Activated T-cell treated with anti-CD3 and anti-CD28 coated beads, Interleukin-2, amount 50 U/mL, for 4 hours (primary cell): ENCODE results near the gene DNAJC15. TPM values are rescaled to one million over a fixed set of nuclear protein-coding genes. Genes with fewer than 3 reads are reported as not detected.

Source experiments
- ATAC-seq, 2 donors: fragments of 200-7000 bp; cut with Tn5 transposase; one replicate each; pipeline ENCODE4 v1.10.0; 2021
- DNase-seq: peaks from one replicate; pipeline ENCODE4 v3.0.0-alpha.2; 2020
- H3K27me3 Mint-ChIP-seq: one replicate; pipeline ENCODE4 v1.8.0; 2021; ENCODE audit warnings: low read depth, mixed read lengths
- H3K36me3 Mint-ChIP-seq: one replicate; pipeline ENCODE4 v1.8.0; 2022; ENCODE audit warnings: mixed read lengths; ENCODE audit not compliant: insufficient read depth
- H3K4me1 Mint-ChIP-seq: one replicate; pipeline ENCODE4 v1.8.0; 2021; ENCODE audit warnings: low read depth, mixed read lengths
- H3K4me3 Mint-ChIP-seq: one replicate; pipeline ENCODE4 v1.8.0; 2021; ENCODE audit warnings: mild to moderate bottlenecking, moderate library complexity, mixed read lengths
- H3K9me3 Mint-ChIP-seq: one replicate; pipeline ENCODE4 v1.8.0; 2021; ENCODE audit warnings: mixed read lengths
- total RNA-seq, 3 donors: library from RNA; stranded (reverse); gene quantifications; one replicate each; pipeline ENCODE4 v1.2.1, GENCODE V29; 2021

DNAJC15 gene
- total RNA-seq, 3 donors from 2014 or later, result 5.7 to 16.0 (median 14.2) TPM

DNA sequence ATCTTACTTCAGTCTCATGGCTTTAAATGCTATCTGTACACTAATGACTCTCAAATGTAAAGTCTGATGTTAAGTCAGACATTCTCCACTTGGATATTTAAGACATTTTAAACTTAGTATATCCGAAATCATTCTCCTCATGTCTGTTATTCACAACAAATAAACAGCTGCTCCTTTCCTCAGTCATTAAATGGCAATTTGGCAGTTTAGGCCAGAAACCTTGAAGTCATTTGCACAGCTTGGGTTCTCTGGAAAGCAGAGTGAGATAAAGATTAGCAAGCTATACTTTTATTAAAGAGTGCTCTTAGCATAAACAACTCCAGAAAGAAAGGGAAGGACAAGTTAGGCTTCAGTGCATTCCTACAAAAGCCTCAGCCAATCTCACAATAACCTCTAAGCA lies 53.7 kb downstream of the DNAJC15 start:
- H3K4me1 Mint-ChIP-seq, result peaks cover 34% of the 10 kb centered on the region
- no peaks in the 10 kb centered on the region for H3K27me3 Mint-ChIP-seq
- H3K9me3 Mint-ChIP-seq, result no peaks in the 10 kb centered on the region
- no peak overlapping the region for H3K4me3 Mint-ChIP-seq
- ATAC-seq, result no peak
- peaks cover 31% of the 10 kb centered on the region for H3K36me3 Mint-ChIP-seq
- DNase-seq, result no peak

DNA sequence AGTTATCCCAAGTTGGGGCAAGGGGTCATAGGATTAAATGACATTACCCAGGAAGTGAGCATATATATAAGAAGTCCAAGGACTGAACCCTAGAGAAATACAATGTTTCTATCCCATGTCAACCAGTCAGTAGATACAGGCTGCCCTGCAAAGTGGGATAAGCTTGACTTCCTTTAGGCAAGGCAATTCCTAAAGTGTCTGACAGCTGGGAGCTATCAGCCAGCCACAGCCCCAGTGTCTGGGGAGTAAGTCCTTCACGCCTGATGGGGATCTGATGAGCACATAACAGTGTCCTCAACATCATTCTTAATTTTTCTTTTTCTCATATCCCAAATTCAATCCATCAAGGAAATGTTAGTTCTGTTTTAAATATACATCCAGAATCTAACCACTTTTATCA lies 54.1 kb downstream of the DNAJC15 start:
- H3K4me1 Mint-ChIP-seq, result peaks cover 34% of the 10 kb centered on the region
- H3K27me3 Mint-ChIP-seq, result no peaks in the 10 kb centered on the region
- H3K9me3 Mint-ChIP-seq, result no peaks in the 10 kb centered on the region
- no peak overlapping the region for H3K4me3 Mint-ChIP-seq
- no peak for ATAC-seq
- DNase-seq, result no peak
- peaks cover 27% of the 10 kb centered on the region for H3K36me3 Mint-ChIP-seq

DNA sequence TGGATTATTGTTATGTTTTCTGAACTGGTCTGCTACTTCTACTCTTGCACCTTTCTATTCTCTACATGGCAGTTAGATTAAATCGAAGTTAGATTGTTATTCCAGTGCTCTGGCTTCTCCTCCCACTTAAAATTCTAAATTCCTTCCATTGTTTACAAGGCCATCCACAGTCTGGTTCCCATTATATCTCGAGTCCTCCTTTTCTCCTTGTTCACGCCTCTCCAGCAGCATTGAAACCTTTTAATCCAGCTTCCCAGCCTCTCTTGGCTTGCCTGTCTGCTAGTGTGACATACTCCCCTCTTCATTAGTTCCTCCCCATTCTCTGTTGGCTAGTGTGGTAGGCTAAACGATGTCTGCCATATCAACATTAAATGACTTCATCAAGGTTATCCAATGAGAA lies 54.5 kb downstream of the DNAJC15 start:
- H3K9me3 Mint-ChIP-seq, result no peaks in the 10 kb centered on the region
- H3K36me3 Mint-ChIP-seq, result peaks cover 25% of the 10 kb centered on the region
- peaks cover 34% of the 10 kb centered on the region for H3K4me1 Mint-ChIP-seq
- H3K4me3 Mint-ChIP-seq, result no peak overlapping the region
- DNase-seq (no peak), ATAC-seq (no peak)
- no peaks in the 10 kb centered on the region for H3K27me3 Mint-ChIP-seq

DNA sequence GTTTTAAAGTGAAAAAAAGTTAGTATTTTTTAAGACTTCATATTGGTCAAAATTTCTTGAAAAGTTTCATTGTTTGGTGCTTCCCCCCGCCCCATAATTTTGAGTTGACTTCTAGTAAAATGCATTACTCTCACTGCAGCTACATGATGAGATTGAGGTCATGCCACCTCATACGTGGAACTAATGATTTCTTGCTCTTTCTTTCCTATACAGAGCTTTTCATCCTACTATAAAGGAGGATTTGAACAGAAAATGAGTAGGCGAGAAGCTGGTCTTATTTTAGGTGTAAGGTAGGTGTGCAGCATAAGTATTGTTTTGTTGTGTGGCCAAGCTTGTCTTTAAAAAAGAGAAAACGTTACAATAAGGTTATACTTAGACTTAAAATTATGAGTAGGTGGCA lies 55.0 kb downstream of the DNAJC15 start:
- Mint-ChIP-seq H3K27me3 (no peaks in the 10 kb centered on the region), H3K36me3 (peaks cover 24% of the 10 kb centered on the region), H3K4me1 (peaks cover 34% of the 10 kb centered on the region), H3K4me3 (no peak overlapping the region), H3K9me3 (no peaks in the 10 kb centered on the region)
- no peak for DNase-seq
- ATAC-seq, result no peak

DNA sequence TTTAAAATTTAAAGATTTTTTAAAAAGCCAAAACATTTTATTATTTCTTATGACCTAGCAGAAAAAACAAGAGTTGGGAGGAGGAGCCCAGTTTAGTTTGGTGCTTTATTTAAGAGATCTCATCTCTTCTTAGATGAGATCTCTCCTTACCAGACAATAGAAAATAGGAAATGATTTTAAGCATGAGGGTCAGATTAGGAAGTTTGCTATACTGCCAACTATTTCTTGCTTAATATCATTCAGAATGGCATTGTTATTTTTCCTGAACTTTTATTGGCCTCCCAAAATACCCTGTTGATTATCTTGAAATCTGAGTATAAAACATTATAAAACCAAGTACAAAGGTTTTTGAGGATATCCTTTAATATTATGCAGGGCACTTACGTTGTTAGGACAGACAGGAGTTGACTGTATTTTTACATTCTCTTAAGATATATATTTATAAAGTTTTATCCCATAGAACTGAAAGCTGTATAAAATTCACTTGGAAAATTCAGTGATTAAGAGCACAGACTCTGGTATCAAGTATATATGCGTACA lies 56.1 kb downstream of the DNAJC15 start:
- H3K27me3 Mint-ChIP-seq, result no peaks in the 10 kb centered on the region
- DNase-seq (no peak), ATAC-seq (no peak)
- H3K4me1 Mint-ChIP-seq, result peaks cover 34% of the 10 kb centered on the region
- H3K4me3 Mint-ChIP-seq, result no peak overlapping the region
- H3K36me3 Mint-ChIP-seq, result peaks cover 24% of the 10 kb centered on the region
- no peaks in the 10 kb centered on the region for H3K9me3 Mint-ChIP-seq

DNA sequence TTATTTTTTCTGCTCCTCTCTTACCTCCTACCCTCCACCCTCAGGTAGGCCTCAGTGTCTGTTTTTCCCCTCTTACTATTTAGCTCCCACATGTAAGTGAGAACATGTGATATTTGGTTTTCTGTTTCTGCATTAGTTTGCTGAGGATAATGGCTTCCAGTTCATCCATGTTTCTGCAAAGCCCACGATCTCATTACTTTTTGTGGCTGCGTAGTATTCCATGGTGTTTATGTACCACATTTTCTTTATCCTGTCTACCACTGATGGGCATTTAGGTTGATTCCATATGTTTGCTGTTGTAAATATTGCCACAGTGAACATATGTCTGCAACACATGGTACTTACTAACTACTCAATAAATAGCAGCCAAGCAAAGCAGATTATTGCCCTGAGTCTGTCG lies 56.8 kb downstream of the DNAJC15 start:
- peaks cover 29% of the 10 kb centered on the region for H3K4me1 Mint-ChIP-seq
- DNase-seq, result no peak
- no peak overlapping the region for H3K4me3 Mint-ChIP-seq
- no peaks in the 10 kb centered on the region for H3K9me3 Mint-ChIP-seq
- no peaks in the 10 kb centered on the region for H3K27me3 Mint-ChIP-seq
- no peak for ATAC-seq
- peaks cover 24% of the 10 kb centered on the region for H3K36me3 Mint-ChIP-seq

DNA sequence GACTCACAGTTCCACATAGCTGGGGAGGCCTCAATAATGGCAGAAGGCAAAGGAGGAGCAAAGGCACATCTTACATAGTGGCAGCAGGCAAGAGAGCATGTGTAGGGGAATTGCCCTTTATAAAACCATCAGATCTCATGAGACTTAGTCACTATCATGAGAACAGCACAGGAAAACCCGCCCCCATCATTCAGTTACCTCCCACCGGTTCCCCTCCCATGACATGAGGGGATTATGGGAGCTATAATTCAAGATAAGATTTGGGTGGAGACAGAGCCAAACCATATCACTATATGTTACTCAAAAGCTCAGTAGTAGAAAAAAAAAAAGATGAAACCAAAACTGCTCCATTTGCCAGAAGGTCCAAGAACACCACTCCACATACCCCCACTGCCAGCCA lies 58.5 kb downstream of the DNAJC15 start:
- H3K9me3 Mint-ChIP-seq, result no peaks in the 10 kb centered on the region
- H3K4me1 Mint-ChIP-seq, result peaks cover 13% of the 10 kb centered on the region
- no peaks in the 10 kb centered on the region for H3K27me3 Mint-ChIP-seq
- no peak for DNase-seq
- H3K4me3 Mint-ChIP-seq, result no peak overlapping the region
- no peak for ATAC-seq
- H3K36me3 Mint-ChIP-seq, result peaks cover 24% of the 10 kb centered on the region

DNA sequence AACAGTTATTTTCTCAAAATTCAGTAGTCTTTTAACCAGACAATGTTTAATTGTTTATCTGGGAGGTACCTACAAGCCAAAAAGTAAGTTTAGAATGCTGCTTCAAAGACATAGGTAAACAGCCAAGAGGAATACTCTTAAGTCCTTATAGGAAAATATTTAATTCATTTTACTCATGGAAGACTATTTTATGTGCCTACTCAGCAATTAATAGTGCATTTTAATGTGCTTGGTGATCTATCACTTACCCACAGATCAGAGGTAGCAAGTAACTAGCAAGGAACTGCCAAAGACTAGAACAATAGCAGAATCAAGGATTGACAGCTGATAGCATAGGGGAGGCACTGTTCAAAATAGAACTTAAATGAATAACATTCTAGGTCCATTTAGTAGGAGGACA lies 60.4 kb downstream of the DNAJC15 start:
- no peak for ATAC-seq
- Mint-ChIP-seq H3K27me3 (no peaks in the 10 kb centered on the region), H3K4me3 (no peak overlapping the region), H3K4me1 (peaks cover 8% of the 10 kb centered on the region), H3K9me3 (no peaks in the 10 kb centered on the region), H3K36me3 (peaks cover 16% of the 10 kb centered on the region)
- no peak for DNase-seq

DNA sequence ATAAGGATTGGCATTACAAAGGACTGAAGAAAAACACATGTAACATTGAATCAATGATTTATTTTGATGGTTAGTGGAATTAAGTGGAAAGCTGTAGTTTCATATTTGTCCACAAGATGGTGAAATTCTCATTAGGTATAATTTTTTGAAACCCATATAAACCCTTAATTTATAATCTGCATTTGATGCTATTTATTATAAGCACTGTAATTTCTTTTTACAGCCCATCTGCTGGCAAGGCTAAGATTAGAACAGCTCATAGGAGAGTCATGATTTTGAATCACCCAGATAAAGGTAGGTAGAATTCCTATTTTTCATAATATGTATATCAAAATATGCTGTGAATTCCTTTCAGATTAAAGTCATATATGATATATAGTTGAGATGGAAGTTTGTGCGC lies 62.2 kb downstream of the DNAJC15 start:
- peaks cover 16% of the 10 kb centered on the region for H3K36me3 Mint-ChIP-seq
- H3K4me1 Mint-ChIP-seq, result peaks cover 8% of the 10 kb centered on the region
- H3K9me3 Mint-ChIP-seq, result peaks cover 4% of the 10 kb centered on the region
- DNase-seq, result no peak
- no peak overlapping the region for H3K4me3 Mint-ChIP-seq
- no peak for ATAC-seq
- H3K27me3 Mint-ChIP-seq, result no peaks in the 10 kb centered on the region

DNA sequence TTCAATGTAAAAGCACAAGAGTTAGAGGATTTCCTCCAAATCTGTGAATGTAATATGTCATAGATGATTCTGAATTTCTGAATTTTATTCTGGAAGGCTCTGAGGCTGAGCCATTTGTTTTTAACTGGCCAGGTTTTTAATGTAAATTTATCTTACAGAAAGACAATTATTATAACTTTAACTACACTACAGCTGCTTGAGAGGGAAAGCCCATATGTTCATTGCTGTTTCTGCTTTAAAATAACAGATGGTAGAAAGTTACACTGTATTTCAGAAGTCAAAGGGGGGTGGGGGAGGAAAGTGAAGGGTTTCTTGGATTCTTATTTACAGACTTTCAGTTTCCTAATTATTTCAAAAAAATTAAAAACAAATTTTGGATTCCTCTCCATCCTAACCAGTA lies 62.8 kb downstream of the DNAJC15 start:
- no peak for DNase-seq
- H3K4me3 Mint-ChIP-seq, result no peak overlapping the region
- peaks cover 10% of the 10 kb centered on the region for H3K36me3 Mint-ChIP-seq
- peaks cover 8% of the 10 kb centered on the region for H3K4me1 Mint-ChIP-seq
- H3K9me3 Mint-ChIP-seq, result peaks cover 4% of the 10 kb centered on the region
- H3K27me3 Mint-ChIP-seq, result no peaks in the 10 kb centered on the region
- no peak for ATAC-seq

DNA sequence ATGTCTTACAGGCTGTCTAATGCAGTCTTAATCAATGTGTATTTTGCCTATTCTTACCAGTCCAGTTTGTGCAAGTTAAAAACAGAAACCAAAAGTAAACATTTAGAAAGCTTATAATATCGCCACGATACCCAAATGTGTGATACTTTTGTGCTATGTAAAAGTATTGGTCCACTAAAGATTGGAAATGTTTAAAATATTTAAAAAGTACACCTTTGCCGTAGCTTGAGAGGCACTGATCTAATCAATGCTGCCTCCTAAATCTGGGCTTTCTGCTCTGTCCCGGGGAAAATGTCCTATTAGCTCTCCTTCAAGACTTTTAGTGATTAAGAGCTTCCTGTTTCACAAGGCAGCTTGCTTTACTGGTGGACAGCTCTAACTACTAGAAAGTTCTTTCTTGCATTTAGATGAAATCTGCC lies 64.7 kb downstream of the DNAJC15 start:
- DNase-seq, result no peak
- no peaks in the 10 kb centered on the region for H3K27me3 Mint-ChIP-seq
- peak overlapping the region; percentile 77 for H3K4me3 Mint-ChIP-seq
- peaks cover 10% of the 10 kb centered on the region for H3K36me3 Mint-ChIP-seq
- ATAC-seq, result no peak
- H3K4me1 Mint-ChIP-seq, result peaks cover 8% of the 10 kb centered on the region
- peaks cover 4% of the 10 kb centered on the region for H3K9me3 Mint-ChIP-seq

DNA sequence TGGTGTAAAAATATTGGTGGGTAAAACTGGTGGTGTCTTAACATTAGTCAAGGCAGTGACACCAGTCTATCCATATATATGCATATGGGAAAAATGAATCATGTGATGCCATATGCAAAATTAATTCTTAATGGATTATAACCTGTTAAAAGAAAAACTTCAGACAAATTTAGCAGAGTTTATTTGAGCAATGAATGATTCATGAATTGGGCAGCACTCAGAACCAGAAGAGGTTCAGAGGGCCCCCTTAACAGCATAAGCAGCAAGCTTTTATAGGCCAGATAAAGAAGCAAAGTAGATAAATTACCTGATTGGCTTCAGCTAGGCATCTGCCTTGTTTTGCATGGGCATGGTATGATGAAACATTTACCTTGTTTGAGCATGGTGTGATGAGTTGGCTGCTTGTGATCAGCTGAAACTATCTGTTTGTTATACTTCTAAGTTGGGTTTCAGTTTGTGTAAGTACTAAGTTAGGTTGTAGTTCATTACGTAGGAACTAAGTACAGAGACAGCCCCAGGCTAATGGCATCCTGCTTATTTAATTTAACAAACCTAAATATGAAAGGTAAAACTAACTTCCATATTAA lies 66.6 kb downstream of the DNAJC15 start:
- Mint-ChIP-seq H3K4me3 (no peak overlapping the region), H3K4me1 (peaks cover 14% of the 10 kb centered on the region), H3K36me3 (peaks cover 10% of the 10 kb centered on the region), H3K9me3 (peaks cover 4% of the 10 kb centered on the region), H3K27me3 (no peaks in the 10 kb centered on the region)
- ATAC-seq (peak in 1 of 2 donors; percentile 41), DNase-seq (no peak)

DNA sequence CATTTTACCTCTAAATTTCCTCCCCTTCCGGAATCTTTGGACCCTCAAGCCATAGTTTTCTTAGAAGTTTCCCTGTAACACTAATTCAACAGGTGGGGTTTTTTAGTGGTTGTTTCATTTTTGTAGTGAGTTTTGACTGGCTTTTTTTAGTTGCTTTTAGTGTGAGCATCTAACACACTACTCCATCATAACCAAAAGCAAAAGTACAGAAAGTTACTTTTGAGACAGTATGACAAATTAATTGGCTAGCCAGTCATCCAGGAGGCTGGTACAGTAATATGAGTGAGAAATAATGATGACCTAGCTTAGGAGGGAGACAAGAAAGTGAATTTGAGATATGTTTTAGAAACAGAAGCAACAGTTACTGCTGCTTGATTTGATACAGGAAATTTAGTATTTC lies 71.5 kb downstream of the DNAJC15 start:
- no peak overlapping the region for H3K4me3 Mint-ChIP-seq
- H3K4me1 Mint-ChIP-seq, result peaks cover 10% of the 10 kb centered on the region
- no peaks in the 10 kb centered on the region for H3K9me3 Mint-ChIP-seq
- peaks cover 17% of the 10 kb centered on the region for H3K36me3 Mint-ChIP-seq
- peak; percentile 88 to 94 for ATAC-seq
- DNase-seq, result no peak
- H3K27me3 Mint-ChIP-seq, result no peaks in the 10 kb centered on the region

DNA sequence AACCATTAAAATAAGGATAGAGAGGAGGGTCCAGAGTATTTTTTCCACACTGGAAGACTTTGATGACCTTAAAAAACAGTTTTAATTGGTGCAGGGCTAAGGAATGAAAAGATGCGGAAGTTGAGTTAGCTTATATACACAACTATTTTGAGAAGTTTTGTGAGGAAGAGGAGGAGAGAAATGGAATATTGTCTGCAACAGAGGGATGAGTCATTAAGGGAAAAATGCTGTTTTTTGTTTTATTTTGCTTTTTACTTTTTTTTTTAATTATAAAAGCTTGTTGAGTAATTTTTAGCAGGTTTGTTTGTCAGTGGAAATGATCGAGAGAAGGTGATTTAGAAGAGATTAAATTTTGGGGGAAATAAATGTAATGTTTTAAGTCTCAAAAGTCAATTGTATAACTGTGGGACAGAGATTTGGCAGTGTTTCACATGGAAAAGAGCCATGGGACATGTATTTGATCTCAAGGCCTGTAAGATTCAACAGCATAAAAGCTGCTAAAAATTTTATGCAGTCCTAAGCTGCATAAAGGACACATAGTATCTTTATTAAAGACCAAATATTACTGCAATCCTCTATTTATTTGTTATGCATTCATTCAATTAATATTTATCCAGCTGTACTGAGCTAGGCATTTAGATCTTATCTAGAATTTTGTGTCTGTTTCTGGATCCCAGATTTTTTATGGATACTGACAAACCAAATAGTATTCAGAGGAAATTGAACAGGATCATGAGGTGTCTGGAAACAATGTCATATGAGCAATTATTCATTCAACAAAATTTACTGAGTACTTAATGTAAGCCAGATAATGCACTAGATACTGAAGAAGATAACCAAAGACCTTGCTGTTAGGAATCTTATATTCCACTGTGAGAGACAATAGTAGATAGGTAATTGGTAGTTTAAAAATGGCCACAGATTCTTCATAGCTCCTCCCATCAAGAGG lies 72.7 kb downstream of the DNAJC15 start:
- no peaks in the 10 kb centered on the region for H3K27me3 Mint-ChIP-seq
- no peaks in the 10 kb centered on the region for H3K9me3 Mint-ChIP-seq
- peaks cover 14% of the 10 kb centered on the region for H3K4me1 Mint-ChIP-seq
- DNase-seq, result no peak
- H3K36me3 Mint-ChIP-seq, result peaks cover 20% of the 10 kb centered on the region
- no peak for ATAC-seq
- H3K4me3 Mint-ChIP-seq, result no peak overlapping the region

DNA sequence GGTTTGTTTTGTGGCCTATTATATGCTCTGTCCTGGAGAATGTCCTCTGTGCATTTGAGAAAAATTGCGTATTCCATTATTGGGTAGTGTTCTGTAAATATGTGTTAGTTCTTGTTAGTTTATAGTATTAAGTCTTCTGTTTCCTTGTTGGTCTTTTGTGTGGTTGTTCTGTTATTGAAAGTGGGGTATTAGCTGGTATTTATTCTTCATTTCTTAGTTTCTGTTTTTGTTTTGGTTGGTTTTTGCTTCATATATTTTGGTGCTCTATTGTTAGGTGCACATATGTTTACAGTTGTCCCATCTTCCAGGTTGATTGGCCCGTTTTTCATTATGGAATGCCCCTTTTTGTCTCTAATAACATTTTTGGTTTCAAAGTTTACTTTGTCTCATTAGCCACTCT lies 77.3 kb downstream of the DNAJC15 start:
- DNase-seq (no peak), ATAC-seq (no peak)
- H3K9me3 Mint-ChIP-seq, result no peaks in the 10 kb centered on the region
- no peak overlapping the region for H3K4me3 Mint-ChIP-seq
- H3K4me1 Mint-ChIP-seq, result peaks cover 9% of the 10 kb centered on the region
- no peaks in the 10 kb centered on the region for H3K27me3 Mint-ChIP-seq
- H3K36me3 Mint-ChIP-seq, result peaks cover 14% of the 10 kb centered on the region
